ENCODE measurements around the gene CNNM2. TPM values are rescaled to one million over a fixed set of nuclear protein-coding genes. Genes with fewer than 3 reads are reported as not detected.

Gene CNNM2
- total and polyA plus RNA-seq, 8 donors: 0.76 to 45.5 (median 6.3) TPM

GRCh38 chr10:103079100-103079499 lies 161.0 kb downstream of the CNNM2 start:
- no peak for DNase-seq
- WGBS, 5 donors: 93 to 99% (median 97%) methylated on average over 6 to 7 of the region's 7 CpGs
- Histone ChIP-seq H3K4me1 (no peaks in the 10 kb centered on the region), H3K27me3 (no peaks in the 10 kb centered on the region), H3K4me3 (no peak overlapping the region), H3K9me3 (no peaks in the 10 kb centered on the region), H3K36me3 (peaks cover 5 to 63% (median 60%) of the 10 kb centered on the region in 4 donors), H3K27ac (no peak overlapping the region)
- intact Hi-C loops (cut with DNase I; ENCODE audit: low total_unique reads): loop anchor here (10.0 kb wide), 1 partner anchor 244 kb away; the partner anchor contains the start of gene CYP17A1
- TF ChIP-seq, protein P1, sequence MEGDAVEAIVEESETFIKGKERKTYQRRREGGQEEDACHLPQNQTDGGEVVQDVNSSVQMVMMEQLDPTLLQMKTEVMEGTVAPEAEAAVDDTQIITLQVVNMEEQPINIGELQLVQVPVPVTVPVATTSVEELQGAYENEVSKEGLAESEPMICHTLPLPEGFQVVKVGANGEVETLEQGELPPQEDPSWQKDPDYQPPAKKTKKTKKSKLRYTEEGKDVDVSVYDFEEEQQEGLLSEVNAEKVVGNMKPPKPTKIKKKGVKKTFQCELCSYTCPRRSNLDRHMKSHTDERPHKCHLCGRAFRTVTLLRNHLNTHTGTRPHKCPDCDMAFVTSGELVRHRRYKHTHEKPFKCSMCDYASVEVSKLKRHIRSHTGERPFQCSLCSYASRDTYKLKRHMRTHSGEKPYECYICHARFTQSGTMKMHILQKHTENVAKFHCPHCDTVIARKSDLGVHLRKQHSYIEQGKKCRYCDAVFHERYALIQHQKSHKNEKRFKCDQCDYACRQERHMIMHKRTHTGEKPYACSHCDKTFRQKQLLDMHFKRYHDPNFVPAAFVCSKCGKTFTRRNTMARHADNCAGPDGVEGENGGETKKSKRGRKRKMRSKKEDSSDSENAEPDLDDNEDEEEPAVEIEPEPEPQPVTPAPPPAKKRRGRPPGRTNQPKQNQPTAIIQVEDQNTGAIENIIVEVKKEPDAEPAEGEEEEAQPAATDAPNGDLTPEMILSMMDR (IDR thresholded peaks at IDR 0.05): no peak
- no peak for TF ChIP-seq EP300 (IDR thresholded peaks at IDR 0.05)
- no peak for TF ChIP-seq POLR2AphosphoS5 (IDR thresholded peaks at IDR 0.05)
- no peak for TF ChIP-seq POLR2A (IDR thresholded peaks at IDR 0.05)

- H3K36me3 ChIP-seq: peaks cover 5 to 71% (median 68%) of the 10 kb centered on the region in 4 donors
- H3K9me3 ChIP-seq: no peaks in the 10 kb centered on the region
- no peak for DNase-seq
- H3K4me1 ChIP-seq: no peaks in the 10 kb centered on the region
- intact Hi-C loops (cut with DNase I; ENCODE audit: low total_unique reads): loop anchor here (10.0 kb wide), 1 partner anchor 245 kb away; the partner anchor contains the start of gene CYP17A1
- no peak overlapping the region for H3K27ac ChIP-seq
- H3K27me3 ChIP-seq: no peaks in the 10 kb centered on the region
- no peak overlapping the region for H3K4me3 ChIP-seq
- WGBS, 5 donors: 85 to 91% (median 87%) methylated on average over 8 to 11 of the region's 11 CpGs
- TF ChIP-seq EP300 (IDR thresholded peaks at IDR 0.05) (no peak), POLR2A (IDR thresholded peaks at IDR 0.05) (no peak), POLR2AphosphoS5 (IDR thresholded peaks at IDR 0.05) (no peak)
- TF ChIP-seq, protein P1 (IDR thresholded peaks at IDR 0.05): no peak
Measured at GRCh38 chr10:103079946-103080345, 161.9 kb downstream of the CNNM2 start.

- Histone ChIP-seq H3K36me3 (peaks cover 4 to 76% (median 72%) of the 10 kb centered on the region in 4 donors), H3K9me3 (no peaks in the 10 kb centered on the region), H3K27ac (no peak overlapping the region), H3K27me3 (no peaks in the 10 kb centered on the region), H3K4me3 (no peak overlapping the region), H3K4me1 (no peaks in the 10 kb centered on the region)
- no peak for DNase-seq
- TF ChIP-seq EP300 (IDR thresholded peaks at IDR 0.05) (no peak), POLR2AphosphoS5 (IDR thresholded peaks at IDR 0.05) (no peak), POLR2A (IDR thresholded peaks at IDR 0.05) (no peak)
- TF ChIP-seq, protein P1 (IDR thresholded peaks at IDR 0.05): no peak
- intact Hi-C loops (cut with DNase I; ENCODE audit: low total_unique reads): no loop called here
- WGBS, 5 donors: 86 to 100% (median 89%) methylated on average over 3 to 4 of the region's 4 CpGs
Measured at GRCh38 chr10:103080891-103081581, 162.9 kb downstream of the CNNM2 start.

DNA sequence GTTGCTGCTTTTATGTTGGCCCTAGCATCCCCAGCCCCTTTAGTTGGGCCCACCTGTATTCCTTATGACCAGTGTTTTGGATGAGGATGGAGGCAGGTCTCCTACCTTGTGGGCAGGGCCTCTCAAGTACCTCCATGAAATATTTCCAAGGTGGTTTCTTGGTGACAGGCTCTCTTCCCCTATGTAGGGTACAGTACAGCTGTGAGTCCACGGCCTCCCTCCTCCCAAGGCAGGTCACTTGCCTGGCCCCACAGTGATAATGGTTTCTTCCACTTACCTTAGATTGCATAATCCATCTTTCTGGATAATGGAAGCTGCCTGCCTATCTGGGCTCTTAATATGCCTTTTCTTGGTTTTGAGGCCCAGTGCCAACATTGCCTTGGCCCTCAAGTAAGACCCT lies 164.6 kb downstream of the CNNM2 start:
- Histone ChIP-seq H3K27ac (no peak overlapping the region), H3K27me3 (no peaks in the 10 kb centered on the region), H3K4me3 (no peak overlapping the region), H3K9me3 (no peaks in the 10 kb centered on the region), H3K4me1 (peaks cover 0 to 7% (median 2%) of the 10 kb centered on the region in 4 donors), H3K36me3 (peaks cover 0 to 75% (median 69%) of the 10 kb centered on the region in 4 donors)
- TF ChIP-seq, protein P1 (IDR thresholded peaks at IDR 0.05): no peak
- TF ChIP-seq EP300 (IDR thresholded peaks at IDR 0.05) (no peak), POLR2AphosphoS5 (IDR thresholded peaks at IDR 0.05) (no peak), POLR2A (IDR thresholded peaks at IDR 0.05) (no peak)
- intact Hi-C loops (cut with DNase I; ENCODE audit: low total_unique reads): no loop called here
- DNase-seq: no peak
- WGBS, 5 donors: 83 to 100% (median 100%) methylated on average over 1 of the region's 1 CpG
